Measurements from ENCODE around the gene KLHL18.
"Not testable (repeated sequence)": the region's sequence is repeated elsewhere in the genome, so short reads cannot be mapped to it uniquely, and the experiment has no call there.

Gene KLHL18

DNA sequence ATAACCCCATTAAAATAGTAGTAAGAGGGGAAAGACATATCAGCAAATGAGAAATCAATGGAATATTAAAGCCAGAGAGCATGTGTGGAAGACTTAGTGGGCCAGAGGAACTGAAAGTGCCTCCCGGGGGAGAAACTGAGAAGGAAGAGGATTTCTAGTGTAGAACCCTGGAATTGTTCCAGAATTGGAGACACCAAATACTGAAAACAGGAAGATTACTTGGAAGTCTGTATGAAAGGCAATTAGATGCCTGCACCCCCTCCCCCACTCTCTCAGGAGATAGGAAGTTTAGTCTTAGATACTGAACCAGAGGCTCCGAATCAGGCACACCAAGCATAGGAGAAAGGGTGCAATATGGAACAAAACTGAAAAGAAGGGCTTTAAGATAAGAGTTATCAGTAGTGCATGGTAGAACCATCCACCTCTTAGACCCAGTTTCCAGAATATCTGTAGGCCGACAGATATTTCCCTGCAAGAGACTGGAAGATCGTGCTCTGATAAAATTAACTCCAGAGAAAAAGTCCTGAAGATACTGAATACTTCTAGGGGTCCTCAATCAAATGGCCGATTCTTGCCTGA, 32.4 kb downstream of the KLHL18 start:
- no peak for DNase-seq

- DNase-seq: not testable (repeated sequence)
These were observed 33.4 kb downstream of the KLHL18 start for GRCh38 chr3:47316151-47316550.

- no peak for DNase-seq
These were observed 36.2 kb downstream of the KLHL18 start for GRCh38 chr3:47318916-47319315.

- DNase-seq: no peak
These were observed 37.2 kb downstream of the KLHL18 start for GRCh38 chr3:47319956-47320355.

- no peak for DNase-seq
These were observed 40.9 kb downstream of the KLHL18 start for GRCh38 chr3:47323431-47324277.

GRCh38 chr3:47324278-47324865, 41.6 kb downstream of the KLHL18 start:
- no peak for DNase-seq

- DNase-seq: no peak
These were observed 51.2 kb downstream of the KLHL18 start for GRCh38 chr3:47333907-47334306.

DNA sequence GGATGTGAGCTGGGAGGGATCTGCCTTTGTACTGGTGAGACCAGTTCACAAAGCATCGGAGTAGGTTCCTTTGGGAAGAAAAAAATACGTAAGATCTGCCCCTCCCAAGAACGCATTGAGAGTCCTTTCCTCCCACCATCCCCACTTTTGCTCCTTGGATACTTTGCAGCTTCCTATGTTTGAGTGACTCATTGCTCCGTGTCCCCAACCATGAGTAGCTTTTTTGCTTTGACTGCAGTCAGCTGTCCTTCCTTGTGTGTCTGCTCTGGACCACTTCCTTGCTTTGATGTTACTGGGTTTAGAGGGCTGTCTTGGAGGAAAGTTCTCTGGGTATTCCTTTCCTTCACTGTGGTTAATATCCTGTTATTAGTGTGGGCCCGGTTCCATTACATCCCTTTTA, 54.9 kb downstream of the KLHL18 start:
- DNase-seq: no peak

DNA sequence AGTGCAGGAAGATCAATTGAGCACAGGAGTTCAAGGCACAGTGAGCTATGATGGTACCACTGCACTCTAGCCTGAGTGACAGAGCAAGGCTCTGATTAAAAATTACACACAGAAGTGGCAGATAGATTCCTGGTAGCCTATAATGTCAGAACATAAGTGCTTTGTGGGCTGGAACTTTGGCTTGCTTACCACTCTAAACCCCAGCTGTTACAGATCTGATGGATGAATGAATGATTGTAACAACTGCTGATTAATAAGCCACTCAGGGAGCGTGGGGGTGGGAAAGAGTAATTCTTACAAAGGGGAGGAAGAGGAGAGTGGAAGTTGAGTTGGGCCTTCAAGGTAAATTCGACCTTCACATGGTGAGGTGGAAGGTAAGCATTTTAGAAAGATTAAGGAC, 57.2 kb downstream of the KLHL18 start:
- DNase-seq: no peak

DNA sequence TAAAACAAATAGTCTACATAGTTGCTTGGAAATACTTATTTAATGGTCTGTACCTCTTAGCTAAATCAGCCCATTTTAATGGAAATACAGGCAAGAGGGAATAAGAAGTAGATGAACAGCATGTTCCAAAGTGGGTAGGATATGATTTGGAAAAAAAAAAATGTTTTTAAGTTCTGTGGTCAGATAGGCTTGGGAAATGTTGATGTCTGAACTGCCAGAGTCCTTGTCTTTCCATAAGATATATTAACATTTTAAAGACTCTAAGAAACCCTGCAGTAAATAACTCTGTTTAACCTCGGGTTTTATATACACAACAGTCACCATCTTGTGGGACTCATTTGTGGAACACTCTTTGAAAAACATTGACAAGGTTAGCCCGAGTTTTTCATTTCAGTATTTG, 58.1 kb downstream of the KLHL18 start:
- no peak for DNase-seq

GRCh38 chr3:47342151-47342550, 59.4 kb downstream of the KLHL18 start:
- DNase-seq: no peak

DNA sequence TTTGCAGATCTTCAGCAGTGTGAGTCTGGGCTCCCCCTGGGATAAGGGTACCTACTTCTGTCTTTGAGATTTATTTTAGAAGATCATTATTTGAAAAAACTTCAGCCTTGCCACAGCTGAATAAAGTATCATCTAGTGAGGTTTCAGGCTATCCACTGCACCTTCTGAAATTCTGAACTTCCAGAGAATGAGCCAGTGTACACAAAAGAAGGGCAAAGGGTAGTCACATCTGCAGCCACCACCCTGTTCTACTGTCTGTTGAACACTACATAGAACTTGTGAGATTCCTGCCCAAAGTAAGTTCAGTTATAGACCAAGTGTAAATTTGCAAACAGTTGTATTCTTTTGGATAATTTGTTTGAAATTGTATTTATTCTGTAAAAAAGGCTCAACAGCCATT, 60.1 kb downstream of the KLHL18 start:
- DNase-seq: no peak

DNA sequence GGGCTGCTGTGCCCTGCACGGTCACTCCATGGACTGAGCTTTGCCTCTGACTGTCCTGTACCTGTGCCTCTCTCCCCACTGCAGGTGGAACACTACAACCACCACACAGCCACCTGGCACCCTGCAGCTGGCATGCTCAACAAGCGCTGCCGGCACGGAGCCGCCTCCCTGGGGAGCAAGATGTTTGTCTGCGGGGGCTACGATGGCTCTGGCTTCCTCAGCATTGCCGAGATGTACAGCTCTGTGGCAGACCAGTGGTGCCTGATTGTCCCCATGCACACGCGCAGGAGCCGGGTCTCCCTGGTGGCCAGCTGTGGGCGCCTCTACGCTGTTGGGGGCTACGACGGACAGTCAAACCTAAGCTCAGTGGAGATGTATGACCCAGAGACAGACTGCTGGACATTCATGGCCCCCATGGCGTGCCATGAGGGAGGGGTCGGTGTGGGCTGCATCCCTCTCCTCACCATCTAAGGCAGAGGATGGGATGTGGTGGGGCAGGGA, 60.8 kb downstream of the KLHL18 start:
- no peak for DNase-seq

DNA sequence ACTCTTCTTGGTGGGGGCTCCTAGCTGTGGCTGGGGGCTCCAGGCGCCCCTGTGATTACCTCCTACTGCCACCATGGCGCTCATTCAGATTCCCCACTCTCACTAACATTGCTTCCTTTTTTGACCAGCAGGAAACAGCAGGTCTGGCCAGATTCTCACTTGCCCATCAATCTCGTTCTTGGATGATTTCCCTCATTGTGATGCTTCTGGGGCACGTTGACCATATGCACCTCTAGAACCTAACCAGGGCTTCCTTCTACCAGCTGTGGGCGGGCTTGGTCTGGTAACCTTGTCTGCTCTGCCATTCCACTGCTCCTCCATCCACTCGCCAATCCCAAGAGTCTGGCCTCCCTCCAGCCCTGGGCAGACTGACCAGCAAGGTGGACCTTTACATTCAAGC, 62.2 kb downstream of the KLHL18 start:
- DNase-seq: no peak

- DNase-seq: no peak
These were observed 64.6 kb downstream of the KLHL18 start for GRCh38 chr3:47347217-47347801.

- DNase-seq: no peak
These were observed 65.8 kb downstream of the KLHL18 start for GRCh38 chr3:47348411-47349154.

DNA sequence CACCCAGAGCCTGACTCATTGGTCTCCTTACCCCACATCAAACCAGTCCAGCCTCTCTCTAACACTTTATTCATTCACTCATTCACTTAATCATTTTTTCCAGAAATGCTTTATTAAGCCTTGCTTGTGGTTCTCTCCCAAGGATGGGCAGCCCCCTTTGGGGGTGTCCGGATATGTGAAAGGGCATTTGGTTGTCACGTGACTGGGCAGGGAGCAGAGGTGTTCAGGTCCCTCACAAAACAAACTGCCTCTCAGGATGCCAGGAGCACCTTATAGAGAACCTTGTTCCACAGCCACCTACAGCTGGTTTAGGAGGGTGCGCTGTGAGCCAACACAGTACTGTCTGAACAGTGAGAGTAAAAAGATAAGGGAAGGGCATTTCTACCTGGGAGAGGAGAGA, 72.3 kb downstream of the KLHL18 start:
- no peak for DNase-seq

- no peak for DNase-seq
These were observed 73.5 kb downstream of the KLHL18 start for GRCh38 chr3:47356201-47356600.

- DNase-seq: no peak
These were observed 76.6 kb downstream of the KLHL18 start for GRCh38 chr3:47359323-47359722.

DNA sequence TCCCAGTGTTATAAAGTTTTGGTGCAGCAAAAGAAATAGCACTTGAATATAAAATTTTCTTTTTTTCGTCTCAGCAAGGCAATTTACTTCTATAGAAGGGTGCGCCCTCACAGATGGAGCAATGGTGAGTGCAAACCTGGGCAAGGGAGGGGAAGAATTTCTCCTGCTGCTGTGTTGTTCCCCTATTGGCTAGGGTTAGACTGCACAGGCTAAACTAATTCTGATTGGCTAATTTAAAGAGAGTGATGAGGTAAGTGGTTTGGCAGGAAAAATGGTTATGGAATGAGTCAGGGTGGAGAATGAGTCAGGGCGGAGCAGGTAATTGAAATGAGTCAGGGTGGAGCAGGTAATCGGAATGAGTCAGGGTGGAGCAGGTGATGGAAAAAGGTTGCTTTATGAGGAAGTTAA, 77.4 kb downstream of the KLHL18 start:
- DNase-seq: not testable (repeated sequence)

DNA sequence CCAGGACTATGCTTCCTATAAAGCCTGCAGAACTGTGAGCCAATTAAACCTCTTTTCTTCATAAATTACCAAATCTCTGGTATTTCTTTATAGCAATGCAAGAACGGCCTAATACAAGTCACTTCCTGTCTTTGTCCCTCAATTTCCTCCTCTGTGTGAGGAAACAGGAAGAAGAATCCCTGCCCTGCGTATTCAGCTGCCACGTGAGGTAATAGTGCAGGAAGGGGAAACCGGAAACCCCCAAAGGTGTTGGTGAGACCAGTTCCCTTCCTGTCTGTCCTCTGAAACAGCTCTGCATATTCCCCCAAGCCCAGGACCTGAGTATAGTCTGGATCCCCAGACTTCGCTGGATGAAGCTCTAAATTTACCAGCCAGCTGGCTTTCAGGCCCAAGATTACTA, 80.0 kb downstream of the KLHL18 start:
- no peak for DNase-seq

GRCh38 chr3:47365213-47366153, 82.7 kb downstream of the KLHL18 start:
- DNase-seq: no peak
